ENCODE measurements around the gene DYNLT2.

GRCh38 chr6:169741344-169741743 is 10.0 kb downstream of the DYNLT2 start:
- TF ChIP-seq CTCF (IDR thresholded peaks at IDR 0.05) (no peak), REST (IDR thresholded peaks at IDR 0.05; ENCODE audit: insufficient read depth in 1 of 2, low read depth in 2 of 2, low read length in 1 of 2) (no peak), POLR2AphosphoS5 (IDR thresholded peaks at IDR 0.05; ENCODE audit: low read depth, low read length) (no peak), SIN3A (IDR thresholded peaks at IDR 0.05; ENCODE audit: borderline replicate concordance, insufficient read depth, low read depth, low read length) (no peak)

Data from Panc1 (cell line).